GM21576 (cell line): ENCODE measurements around the gene KIF11.

ENCODE experiments used
- ATAC-seq: cut with Tn5 transposase; IDR thresholded peaks from one replicate; pipeline ENCODE4 v1.9.1; 2021; ENCODE audit warnings: mild to moderate bottlenecking, moderate library complexity; ENCODE audit not compliant: unreplicated experiment

KIF11 gene

DNA sequence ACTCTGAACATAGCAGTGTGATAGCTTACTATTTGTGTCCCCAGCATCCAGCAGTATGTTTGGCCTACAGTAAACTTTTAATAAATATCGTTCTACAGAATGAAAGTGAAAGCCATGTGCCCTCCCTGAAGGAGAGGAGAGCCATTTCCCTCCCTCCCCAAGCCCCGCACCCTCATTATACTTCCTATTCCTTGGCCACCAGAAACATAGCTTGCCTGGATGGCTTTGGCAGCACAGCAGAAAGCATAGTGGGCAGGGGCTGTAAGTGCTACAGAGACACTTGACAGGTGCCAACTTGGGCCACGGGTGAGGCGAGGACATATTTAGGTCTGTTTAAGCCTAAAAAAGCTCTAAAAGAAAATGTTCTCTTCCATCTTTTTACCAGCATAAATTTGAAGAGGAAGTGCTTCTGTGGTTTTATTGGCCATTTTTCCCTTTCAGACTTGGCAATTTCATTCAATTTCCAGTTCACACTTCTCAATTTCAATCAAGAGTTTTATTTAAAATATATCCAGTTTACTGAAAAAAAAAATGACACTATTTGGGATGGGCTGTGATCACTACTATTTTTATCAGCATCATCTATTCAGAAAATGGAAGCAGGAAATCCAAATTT lies 109.5 kb downstream of the KIF11 start:
- ATAC-seq, result no peak
